ENCODE results near the gene TLCD2.
"Not testable (repeated sequence)": the region's sequence is repeated elsewhere in the genome, so short reads cannot be mapped to it uniquely, and the experiment has no call there.

Gene TLCD2, protein sequence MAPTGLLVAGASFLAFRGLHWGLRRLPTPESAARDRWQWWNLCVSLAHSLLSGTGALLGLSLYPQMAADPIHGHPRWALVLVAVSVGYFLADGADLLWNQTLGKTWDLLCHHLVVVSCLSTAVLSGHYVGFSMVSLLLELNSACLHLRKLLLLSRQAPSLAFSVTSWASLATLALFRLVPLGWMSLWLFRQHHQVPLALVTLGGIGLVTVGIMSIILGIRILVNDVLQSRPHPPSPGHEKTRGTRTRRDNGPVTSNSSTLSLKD

DNA sequence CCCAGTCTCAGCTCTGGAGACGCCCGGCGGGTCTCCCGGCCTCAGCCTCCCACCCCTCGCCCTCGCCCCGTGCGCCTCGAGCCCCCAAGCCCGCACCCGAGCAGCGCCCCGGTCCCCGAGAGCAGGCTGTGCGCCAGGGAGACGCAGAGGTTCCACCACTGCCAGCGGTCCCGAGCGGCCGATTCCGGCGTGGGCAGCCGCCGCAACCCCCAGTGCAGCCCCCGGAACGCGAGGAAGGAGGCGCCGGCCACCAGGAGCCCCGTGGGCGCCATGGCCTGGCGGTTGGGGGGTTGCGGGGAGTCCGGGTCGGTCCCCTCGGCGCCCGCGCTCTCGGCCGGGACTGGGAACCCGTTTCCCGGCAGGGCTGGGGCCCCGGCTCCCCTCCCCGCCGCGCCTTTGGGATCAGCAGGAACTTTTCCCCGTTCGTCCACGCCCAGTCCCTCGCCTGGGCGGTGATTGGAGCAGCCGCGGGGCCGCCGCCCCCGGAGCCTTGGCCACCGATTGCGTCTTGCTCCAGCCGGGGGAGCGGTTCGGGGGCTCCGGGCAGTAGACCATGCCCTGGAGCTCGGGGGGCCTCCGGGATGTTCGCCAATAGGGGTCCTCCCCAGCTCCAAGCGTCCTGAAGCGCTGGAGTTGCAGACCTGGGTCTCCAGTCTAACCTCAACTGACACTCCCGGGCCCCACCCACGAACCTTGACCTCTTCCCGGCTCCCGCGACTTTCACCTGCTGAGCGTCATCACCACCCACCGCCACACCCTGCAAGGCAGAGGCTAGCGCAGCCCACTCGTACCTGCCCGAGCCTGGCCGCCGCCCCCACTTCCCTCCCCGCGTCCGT, at the start of gene TLCD2:
TSS of gene TLCD2 (minus strand) at position 407 of the 836 bp plus-strand sequence. CDS start at position 272, 135 bp downstream.
- peak; percentile 65 for DNase-seq

DNA sequence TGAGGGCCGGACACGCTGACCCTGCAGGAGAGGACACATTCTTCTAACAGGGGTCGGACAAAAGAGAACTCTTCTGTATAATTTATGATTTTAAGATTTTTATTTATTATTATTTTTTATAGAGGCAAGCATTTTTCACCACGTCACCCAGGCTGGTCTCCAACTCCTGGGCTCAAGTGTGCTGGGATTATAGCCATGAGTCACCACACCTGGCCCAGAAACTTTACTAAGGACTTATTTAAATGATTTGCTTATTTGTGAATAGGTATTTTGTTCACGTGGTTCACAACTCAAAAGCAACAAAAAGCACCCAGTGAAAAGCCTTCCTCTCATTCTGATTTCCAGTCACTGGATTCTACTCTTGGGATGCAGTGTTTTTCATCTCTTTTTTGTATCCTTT, 49.4 kb upstream of the TLCD2 start:
- no peak for DNase-seq

DNA sequence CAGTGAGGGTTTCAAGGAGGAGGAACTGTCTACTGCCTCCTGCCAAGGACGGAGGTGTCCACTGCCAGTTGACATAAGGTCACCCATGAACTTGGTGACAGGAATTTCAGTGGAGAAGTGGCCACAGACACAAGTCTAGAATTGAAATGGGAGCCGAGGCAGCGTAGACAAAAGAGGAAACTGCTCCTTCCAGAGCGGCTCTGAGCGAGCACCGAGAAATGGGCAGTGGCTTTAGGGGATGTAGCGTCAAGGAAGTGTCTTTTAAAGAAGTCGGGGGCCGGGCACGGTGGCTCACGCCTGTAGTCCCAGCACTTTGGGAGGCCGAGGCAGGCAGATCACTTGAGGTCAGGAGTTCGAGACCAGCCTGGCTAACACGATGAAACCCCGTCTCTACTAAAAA, 48.6 kb upstream of the TLCD2 start:
- DNase-seq = no peak

- DNase-seq = no peak
These were observed 45.7 kb upstream of the TLCD2 start for GRCh38 chr17:1755827-1756262.

DNA sequence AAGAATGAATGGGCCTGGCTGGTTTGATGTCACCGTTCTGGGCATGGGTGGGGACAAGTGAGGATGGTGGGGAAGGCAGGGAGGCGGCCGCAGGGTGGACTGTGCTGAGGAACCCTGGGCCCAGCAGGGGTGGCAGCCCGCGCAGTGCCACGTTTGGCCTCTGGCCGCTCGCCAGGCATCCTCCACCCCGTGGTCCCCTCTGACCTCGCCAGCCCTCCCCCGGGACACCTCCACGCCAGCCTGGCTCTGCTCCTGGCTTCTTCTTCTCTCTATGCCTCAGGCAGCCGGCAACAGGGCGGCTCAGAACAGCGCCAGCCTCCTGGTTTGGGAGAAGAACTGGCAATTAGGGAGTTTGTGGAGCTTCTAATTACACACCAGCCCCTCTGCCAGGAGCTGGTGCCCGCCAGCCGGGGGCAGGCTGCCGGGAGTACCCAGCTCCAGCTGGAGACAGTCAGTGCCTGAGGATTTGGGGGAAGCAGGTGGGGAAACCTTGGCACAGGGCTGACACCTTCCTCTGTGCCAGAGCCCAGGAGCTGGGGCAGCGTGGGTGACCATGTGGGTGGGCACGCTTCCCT, 45.2 kb upstream of the TLCD2 start:
- DNase-seq = no peak

DNA sequence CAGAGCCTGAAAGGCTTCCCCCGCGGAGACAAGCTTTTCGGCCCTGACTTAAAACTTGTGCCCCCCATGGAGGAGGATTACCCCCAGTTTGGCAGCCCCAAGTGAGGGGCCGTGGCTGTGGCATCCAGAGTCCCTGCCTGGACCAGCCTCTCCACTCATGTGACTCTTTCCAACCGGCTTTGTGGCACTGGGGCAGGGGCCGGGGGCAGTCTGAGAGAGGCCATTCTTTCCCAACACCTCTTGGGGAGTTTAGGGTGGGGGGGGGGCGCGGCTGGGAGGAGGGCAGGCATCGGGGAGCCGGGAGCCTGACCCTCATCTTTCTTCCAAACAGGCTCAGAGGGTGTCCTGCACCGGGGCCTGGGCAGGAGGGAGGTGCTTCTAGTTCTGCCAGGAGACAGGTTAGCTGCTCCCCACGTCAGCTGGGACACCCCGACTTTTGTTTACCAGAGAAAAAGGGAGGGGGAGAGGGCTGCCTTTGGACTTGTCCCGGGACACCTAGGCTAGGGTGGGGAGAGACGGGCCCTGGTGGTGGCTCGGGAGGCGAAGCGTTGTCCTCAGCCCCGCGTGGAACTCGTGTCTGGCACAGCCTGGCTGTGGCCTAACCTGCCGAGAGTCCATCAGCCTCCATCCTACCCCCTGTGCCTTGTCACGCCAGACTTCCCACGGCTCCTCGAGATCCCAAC, 44.4 kb upstream of the TLCD2 start:
- no peak for DNase-seq

GRCh38 chr17:1753767-1754429, 43.7 kb upstream of the TLCD2 start:
- no peak for DNase-seq

DNA sequence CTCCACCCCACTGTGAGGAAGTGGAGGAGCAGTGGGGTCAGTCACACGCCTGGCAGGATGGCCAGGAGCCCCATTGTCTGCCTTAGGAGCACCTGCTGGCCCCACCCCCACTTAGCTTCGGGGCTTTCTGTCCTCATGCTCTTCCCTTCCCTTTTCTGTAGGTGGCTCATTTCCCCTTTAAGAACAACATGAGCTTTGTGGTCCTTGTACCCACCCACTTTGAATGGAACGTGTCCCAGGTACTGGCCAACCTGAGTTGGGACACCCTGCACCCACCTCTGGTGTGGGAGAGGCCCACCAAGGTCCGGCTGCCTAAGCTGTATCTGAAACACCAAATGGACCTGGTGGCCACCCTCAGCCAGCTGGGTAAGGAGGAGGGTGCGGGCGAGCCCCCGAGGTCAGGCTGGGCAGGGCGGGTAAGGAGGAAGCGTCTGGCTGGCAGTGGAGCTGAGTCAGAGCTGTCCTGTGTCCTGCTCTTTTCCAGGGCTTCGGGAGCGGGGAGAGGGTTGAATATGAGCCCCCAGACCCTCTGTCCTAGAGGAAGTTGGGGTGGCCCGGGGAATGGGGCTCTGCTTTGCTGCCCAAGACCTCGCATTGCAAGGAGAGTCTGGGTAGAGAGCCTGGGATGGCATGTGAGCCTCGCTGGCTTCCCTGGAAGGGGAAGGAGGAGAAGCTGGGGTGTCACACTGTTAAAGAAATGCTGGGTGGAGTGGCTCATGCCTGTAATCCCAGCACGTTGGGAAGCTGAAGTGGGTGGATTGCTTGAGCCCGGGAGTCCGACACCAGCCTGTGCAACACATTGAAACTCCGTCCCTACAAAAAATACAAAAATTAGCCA, 42.5 kb upstream of the TLCD2 start:
- DNase-seq = no peak

DNA sequence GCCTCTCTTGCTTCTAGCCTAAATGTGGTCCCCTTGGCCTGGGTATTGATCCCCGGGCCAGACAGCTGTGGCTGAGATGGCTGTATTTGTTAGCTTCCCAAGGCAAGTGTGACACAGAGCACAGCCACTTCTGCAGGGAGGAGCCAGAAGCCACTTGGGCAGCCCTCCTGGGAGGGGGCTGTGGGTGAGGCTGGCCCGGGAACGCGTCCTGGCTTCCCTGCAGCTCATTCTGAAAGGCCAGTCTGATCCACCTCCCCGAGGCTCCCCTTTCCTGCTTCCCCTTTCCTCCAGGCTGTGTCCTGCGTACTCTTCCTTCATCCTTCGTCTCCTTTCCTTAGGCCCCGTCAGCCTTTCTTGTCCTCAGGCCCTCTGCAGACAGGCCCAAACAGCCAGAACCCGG, 40.5 kb upstream of the TLCD2 start:
- no peak for DNase-seq

DNA sequence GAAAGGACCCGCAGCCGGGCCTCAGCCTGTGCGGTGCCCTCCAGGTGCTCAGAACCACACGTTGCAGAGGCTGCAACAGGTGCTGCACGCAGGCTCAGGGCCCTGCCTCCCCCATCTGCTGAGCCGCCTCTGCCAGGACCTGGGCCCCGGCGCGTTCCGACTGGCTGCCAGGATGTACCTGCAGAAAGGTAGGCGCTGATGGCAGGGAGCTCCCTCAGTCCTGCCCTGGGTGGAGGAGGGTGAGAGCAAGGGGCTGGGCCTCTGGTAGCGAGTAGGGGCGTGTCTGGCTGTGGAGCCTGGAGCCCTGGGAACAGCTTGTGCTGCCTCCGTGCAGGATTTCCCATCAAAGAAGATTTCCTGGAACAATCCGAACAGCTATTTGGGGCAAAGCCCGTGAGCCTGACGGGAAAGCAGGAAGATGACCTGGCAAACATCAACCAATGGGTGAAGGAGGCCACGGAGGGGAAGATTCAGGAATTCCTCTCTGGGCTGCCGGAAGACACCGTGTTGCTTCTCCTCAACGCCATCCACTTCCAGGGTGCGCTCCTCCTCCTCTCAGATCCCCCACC, 36.9 kb upstream of the TLCD2 start:
- DNase-seq = no peak

DNA sequence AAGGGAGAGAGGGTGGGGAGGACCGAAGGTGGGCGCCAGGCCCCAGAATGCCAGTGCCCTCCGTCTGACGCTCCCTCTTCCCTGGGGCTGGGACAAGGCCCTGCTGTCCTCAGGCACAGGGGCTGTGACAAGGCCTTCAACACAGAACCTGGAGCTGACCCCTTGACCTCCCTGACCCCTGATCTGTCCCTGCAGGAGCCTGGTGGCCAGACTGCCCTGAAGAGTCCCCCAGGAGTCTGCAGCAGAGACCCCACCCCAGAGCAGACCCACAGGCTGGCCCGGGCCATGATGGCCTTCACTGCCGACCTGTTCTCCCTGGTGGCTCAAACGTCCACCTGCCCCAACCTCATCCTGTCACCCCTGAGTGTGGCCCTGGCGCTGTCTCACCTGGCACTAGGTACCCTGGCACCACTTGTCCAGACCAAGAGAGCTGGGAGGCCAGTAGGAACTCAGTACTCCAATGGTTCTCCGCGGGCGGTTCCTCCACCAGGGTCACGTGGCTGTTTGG, 35.4 kb upstream of the TLCD2 start:
- DNase-seq = no peak

DNA sequence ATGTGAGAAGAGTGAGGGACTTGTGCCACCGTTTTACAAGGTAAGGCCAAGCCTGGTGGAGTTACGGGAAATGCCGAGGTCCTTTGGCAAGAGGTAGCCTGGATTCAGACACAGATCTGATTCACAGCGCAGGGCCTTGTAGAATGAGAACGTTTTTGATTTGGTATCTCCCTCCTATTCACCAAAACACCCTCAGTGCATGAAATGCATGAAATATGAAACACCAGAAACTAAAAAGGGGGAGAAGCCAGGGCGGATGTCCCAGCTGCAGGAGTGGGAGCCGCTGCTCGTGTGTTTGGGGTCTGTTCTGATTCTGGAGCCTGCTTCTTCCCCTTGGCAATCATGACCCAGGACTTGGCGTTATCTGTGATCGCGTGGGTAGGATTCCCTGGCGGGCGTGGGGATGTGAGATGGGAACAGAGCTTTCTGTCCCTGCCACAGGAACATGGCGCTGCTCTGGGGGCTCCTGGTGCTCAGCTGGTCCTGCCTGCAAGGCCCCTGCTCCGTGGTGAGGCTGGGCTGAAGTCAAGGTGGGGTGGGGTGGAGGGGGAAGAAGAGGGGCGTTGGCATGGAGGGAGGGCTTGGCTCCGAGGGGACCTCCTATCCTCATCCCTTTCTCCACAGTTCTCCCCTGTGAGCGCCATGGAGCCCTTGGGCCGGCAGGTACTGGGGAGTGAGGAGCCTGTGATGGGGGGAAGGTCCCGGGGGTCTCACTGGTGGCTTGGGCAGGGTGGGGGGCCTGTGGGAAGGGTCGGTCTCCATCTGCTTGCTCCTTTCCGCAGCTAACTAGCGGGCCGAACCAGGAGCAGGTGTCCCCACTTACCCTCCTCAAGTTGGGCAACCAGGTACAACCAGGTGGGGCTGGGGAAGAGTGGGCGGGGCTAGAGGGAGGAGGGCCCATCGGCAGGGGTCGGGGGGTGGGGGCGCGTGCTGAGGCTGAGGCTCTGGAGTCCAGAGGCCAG, 34.7 kb upstream of the TLCD2 start:
- no peak for DNase-seq

DNA sequence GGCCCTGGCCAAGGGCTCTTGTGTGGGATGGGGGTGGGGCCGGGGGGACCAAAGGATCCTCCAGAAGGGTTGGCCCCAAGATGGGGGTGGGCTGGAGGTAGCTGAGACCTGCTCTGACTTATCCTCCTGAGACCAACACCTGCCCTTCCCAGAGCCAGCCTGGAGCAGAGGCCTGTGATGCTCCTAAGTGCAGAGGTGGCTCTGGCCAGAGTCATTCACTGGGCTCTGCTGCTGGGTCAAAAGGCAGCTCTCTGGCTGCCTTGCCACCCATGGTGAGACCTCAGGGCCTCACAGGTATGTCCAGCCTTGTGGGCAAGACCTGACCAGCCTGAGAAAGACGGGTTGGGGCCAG, 32.9 kb upstream of the TLCD2 start:
- DNase-seq = no peak

GRCh38 chr17:1742371-1743087, 32.4 kb upstream of the TLCD2 start, which contains the start of gene SERPINF2:
TSS of gene SERPINF2 (plus strand) at chr17:1742871. CDS start at chr17:1744996, 2,125 bp downstream.
- DNase-seq = no peak

DNA sequence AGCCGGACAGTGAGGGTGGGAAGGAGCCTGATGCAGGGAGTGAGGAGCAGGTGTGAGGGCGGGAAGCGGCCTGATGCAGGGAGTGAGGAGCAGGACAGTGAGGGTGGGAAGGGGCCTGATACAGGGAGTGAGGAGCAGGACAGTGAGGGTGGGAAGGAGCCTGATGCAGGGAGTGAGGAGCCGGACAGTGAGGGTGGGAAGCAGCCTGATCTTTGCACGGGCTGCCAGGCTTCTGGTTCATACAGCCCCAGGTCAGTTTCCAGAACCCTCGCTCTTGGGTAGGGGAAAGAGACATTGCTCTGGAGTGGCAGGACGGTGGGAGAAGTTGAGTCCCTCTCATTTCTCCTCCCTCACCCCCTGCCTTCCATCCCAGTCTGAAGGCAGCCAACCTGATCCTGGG, 31.7 kb upstream of the TLCD2 start:
- not testable (repeated sequence) for DNase-seq

- DNase-seq = no peak
These were observed 27.5 kb upstream of the TLCD2 start for GRCh38 chr17:1737531-1738291.

- no peak for DNase-seq
These were observed 26.4 kb upstream of the TLCD2 start for GRCh38 chr17:1736348-1737281.

Measured in activated CD8-positive, alpha-beta memory T cell treated with anti-CD3 and anti-CD28 coated beads for 24 hours (primary cell).